Measurements from ENCODE around the gene ARAF.

DNA sequence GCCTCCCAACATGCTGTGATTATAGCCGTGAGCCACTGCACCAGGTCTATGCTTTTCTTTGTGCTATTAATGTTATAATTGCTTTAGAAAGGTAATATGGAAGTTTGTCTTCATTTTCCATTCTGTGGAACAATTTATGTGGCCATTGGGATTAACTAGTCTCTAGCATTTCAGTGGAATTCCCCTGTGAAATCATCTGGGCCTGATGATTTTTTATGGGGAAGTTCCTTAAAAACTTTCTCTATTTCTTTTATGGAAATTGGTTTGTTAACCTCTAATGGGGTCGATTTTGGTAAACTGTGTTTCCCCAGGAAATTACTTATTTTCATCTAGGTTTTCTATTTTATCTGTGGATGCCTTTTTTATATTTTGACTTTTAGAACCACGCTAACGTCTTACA lies 32.5 kb downstream of the ARAF start:
- TF ChIP-seq, protein P1, sequence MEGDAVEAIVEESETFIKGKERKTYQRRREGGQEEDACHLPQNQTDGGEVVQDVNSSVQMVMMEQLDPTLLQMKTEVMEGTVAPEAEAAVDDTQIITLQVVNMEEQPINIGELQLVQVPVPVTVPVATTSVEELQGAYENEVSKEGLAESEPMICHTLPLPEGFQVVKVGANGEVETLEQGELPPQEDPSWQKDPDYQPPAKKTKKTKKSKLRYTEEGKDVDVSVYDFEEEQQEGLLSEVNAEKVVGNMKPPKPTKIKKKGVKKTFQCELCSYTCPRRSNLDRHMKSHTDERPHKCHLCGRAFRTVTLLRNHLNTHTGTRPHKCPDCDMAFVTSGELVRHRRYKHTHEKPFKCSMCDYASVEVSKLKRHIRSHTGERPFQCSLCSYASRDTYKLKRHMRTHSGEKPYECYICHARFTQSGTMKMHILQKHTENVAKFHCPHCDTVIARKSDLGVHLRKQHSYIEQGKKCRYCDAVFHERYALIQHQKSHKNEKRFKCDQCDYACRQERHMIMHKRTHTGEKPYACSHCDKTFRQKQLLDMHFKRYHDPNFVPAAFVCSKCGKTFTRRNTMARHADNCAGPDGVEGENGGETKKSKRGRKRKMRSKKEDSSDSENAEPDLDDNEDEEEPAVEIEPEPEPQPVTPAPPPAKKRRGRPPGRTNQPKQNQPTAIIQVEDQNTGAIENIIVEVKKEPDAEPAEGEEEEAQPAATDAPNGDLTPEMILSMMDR (conservative IDR thresholded peaks at IDR 0.05 in 1 of 2, IDR thresholded peaks at IDR 0.05 in 1 of 2; ENCODE audit: extremely low read depth in 1 of 2, insufficient read depth in 1 of 2, low read depth in 1 of 2, low read length in 2 of 2) = no peak
- TF ChIP-seq EZH2 (IDR thresholded peaks at IDR 0.05; ENCODE audit: borderline replicate concordance, low read length) = no peak

All from mammary epithelial cell (primary cell).